ENCODE data around the gene SPN.

GRCh38 chr16:29696881-29697331 lies 33.9 kb downstream of the SPN start:
- TF ChIP-seq EZH2phosphoT487 (IDR thresholded peaks at IDR 0.05; ENCODE audit: low read length) (no peak), CTCF (IDR thresholded peaks at IDR 0.05; ENCODE audit: low read length) (no peak), EZH2 (optimal IDR thresholded peaks at IDR 0.05; ENCODE audit: low read depth, low read length) (no peak)
